ENCODE data around the gene KIAA1549. TPM values are rescaled to one million over a fixed set of nuclear protein-coding genes. Genes with fewer than 3 reads are reported as not detected.

The KIAA1549 gene
- total and polyA plus RNA-seq, 2 of the 8 experiments (the other 6 are each of a cell fraction or from before 2014, with no cell fraction given): 6.5 to 17.3 TPM

DNA sequence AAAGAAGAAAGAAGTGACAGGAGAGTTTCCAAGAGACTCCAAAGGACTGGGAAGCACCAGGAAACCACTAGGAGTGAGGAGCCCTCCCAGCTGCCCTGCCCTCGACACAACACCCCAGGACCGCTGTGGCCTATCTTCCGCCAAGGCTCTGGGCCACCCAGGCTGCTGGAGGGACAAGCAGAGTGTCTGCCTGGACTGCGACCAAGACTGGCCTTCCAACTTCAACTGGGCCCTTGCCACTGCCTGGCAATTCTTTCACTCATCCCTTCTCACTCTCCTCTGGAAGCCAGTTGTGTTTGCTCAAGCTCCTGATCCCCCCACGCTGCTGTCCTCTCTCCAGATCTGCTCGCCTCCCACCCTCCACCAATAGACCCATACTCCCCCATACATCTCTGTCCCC is 10.2 kb downstream of the KIAA1549 start (continued):
- no peak for TF ChIP-seq SIX5 (IDR thresholded peaks at IDR 0.05; ENCODE audit: low read depth, low read length)
- TF ChIP-seq EP300 (IDR thresholded peaks at IDR 0.05; ENCODE audit: borderline replicate concordance in 1 of 2, low read depth in 2 of 2, low read length in 2 of 2): no peak
- TF ChIP-seq, protein P1, sequence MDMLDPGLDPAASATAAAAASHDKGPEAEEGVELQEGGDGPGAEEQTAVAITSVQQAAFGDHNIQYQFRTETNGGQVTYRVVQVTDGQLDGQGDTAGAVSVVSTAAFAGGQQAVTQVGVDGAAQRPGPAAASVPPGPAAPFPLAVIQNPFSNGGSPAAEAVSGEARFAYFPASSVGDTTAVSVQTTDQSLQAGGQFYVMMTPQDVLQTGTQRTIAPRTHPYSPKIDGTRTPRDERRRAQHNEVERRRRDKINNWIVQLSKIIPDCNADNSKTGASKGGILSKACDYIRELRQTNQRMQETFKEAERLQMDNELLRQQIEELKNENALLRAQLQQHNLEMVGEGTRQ (IDR thresholded peaks at IDR 0.05; ENCODE audit: low read length): no peak
- no peak for TF ChIP-seq ASH2L (IDR thresholded peaks at IDR 0.05; ENCODE audit: low read length)
- TF ChIP-seq, protein P2, sequence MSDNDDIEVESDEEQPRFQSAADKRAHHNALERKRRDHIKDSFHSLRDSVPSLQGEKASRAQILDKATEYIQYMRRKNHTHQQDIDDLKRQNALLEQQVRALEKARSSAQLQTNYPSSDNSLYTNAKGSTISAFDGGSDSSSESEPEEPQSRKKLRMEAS (IDR thresholded peaks at IDR 0.05): no peak
- TF ChIP-seq, protein P3, sequence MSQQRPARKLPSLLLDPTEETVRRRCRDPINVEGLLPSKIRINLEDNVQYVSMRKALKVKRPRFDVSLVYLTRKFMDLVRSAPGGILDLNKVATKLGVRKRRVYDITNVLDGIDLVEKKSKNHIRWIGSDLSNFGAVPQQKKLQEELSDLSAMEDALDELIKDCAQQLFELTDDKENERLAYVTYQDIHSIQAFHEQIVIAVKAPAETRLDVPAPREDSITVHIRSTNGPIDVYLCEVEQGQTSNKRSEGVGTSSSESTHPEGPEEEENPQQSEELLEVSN (IDR thresholded peaks at IDR 0.05): no peak

All from H1 (cell line).